Measurements from ENCODE around the gene CLCN5.

- TF ChIP-seq SPI1 (IDR thresholded peaks at IDR 0.05; ENCODE audit: low read depth, low read length) = no peak
- TF ChIP-seq POLR2AphosphoS5 (IDR thresholded peaks at IDR 0.05; ENCODE audit: low read depth, low read length) = no peak
- no peak for TF ChIP-seq POLR2A (IDR thresholded peaks at IDR 0.05; ENCODE audit: low read depth, low read length)
- TF ChIP-seq TAF1 (IDR thresholded peaks at IDR 0.05; ENCODE audit: low read depth, low read length) = no peak
Measured at GRCh38 chrX:49987651-49988050, 65.3 kb downstream of the CLCN5 start.
